HepG2 (cell line): Measurements from ENCODE around the gene NDST1.

Source experiments
- CEBPB ChIP-seq: IDR thresholded peaks from 2 replicates; pipeline ENCODE4 v1.6.1; 2011; ENCODE audit warnings: low read depth, low read length, improper control_type of control experiment, borderline replicate concordance
- CTCF ChIP-seq: sonication (generic); formaldehyde crosslinking; IDR thresholded peaks from 2 replicates; pipeline ENCODE4 v1.5.0; 2020; ENCODE audit warnings: mild to moderate bottlenecking, missing genetic modification reagents, moderate library complexity
- FOXP1 ChIP-seq, 2 experiments: fragments of 450-650 bp in 1 of 2; IDR thresholded peaks; 2 replicates each; pipeline ENCODE4 v1.6.1; 2017 to 2018; ENCODE audit warnings: antibody characterized with exemption in 1 of 2
- GABPA ChIP-seq, 2 experiments: IDR thresholded peaks; 2 replicates each; pipeline ENCODE4 v1.6.1; 2011 to 2016; ENCODE audit warnings: low read depth in 2 of 2, low read length in 1 of 2, missing biosample characterization in 1 of 2, missing genetic modification characterization in 1 of 2
- MAFK ChIP-seq, 2 experiments: IDR thresholded peaks in 1 of 2; conservative IDR thresholded peaks in 1 of 2; 2 replicates each; pipeline ENCODE4 v1.6.1; 2011; ENCODE audit warnings: improper control_type of control experiment in 2 of 2, low read length in 2 of 2
- MZF1 ChIP-seq: sonication (generic); formaldehyde crosslinking; IDR thresholded peaks from 2 replicates; pipeline ENCODE4 v1.8.1; 2023; ENCODE audit warnings: mild to moderate bottlenecking, missing genetic modification reagents, borderline replicate concordance
- PRMT3 ChIP-seq: sonication (generic); formaldehyde crosslinking; IDR thresholded peaks from 2 replicates; pipeline ENCODE4 v1.8.1; 2022; ENCODE audit warnings: low read depth, mild to moderate bottlenecking, moderate library complexity, missing genetic modification reagents, borderline replicate concordance
- TP53 ChIP-seq: sonication (generic); formaldehyde crosslinking; conservative IDR thresholded peaks from 2 replicates; pipeline ENCODE4 v1.4.0; 2020; ENCODE audit warnings: missing genetic modification reagents
- ZNF232 ChIP-seq: sonication (generic); formaldehyde crosslinking; IDR thresholded peaks from 2 replicates; pipeline ENCODE4 v1.4.0; 2020; ENCODE audit warnings: missing genetic modification reagents, borderline replicate concordance
- ZNF329 ChIP-seq: sonication (generic); formaldehyde crosslinking; IDR thresholded peaks from 2 replicates; pipeline ENCODE4 v1.9.0; 2021; ENCODE audit warnings: low read depth, mild to moderate bottlenecking, missing genetic modification reagents
- ZNF446 ChIP-seq: sonication (generic); formaldehyde crosslinking; IDR thresholded peaks from 2 replicates; pipeline ENCODE4 v1.5.0; 2020; ENCODE audit warnings: mild to moderate bottlenecking, missing genetic modification reagents
- ZSCAN5A ChIP-seq: sonication (generic); formaldehyde crosslinking; IDR thresholded peaks from 2 replicates; pipeline ENCODE4 v1.8.0; 2022; ENCODE audit warnings: mild to moderate bottlenecking, missing genetic modification reagents, borderline replicate concordance

DNA sequence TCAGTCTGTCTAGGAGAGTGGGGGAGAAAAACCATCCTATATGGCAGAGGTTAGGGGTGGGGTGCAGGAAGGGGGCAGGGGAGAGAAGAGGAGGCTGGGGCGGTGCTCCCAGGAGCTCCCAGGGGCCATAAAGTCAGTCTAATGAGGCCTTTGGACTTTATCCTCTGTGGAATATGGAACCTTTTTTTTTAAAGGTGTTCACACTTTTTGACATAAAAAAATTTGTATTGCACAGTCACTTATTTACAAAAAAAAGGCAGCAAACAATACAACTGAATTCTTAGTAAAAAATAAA is 80.6 kb downstream of the NDST1 start:
- TF ChIP-seq ZNF232 (CRISPR knock-in tag) (no peak), GABPA (IDR thresholded peaks at IDR 0.05; ENCODE audit: low read depth, low read length) (no peak), GABPA (CRISPR knock-in tag; IDR thresholded peaks at IDR 0.05; ENCODE audit: low read depth) (no peak), PRMT3 (no peak), TP53 (CRISPR knock-in tag) (no peak), CEBPB (no peak), ZNF446 (CRISPR knock-in tag) (no peak), ZSCAN5A (CRISPR knock-in tag) (no peak), ZNF329 (CRISPR knock-in tag) (no peak), MAFK (conservative IDR thresholded peaks at IDR 0.05 in 1 of 2, IDR thresholded peaks at IDR 0.05 in 1 of 2; ENCODE audit: low read length in 2 of 2) (no peak), FOXP1 (IDR thresholded peaks at IDR 0.05) (no peak), FOXP1 (CRISPR knock-in tag; IDR thresholded peaks at IDR 0.05) (no peak), MZF1 (no peak), CTCF (CRISPR knock-in tag) (no peak)
